NCI-H128 (cell line): ENCODE results near the gene TTC31.
A peak's percentile ranks its signal among the peaks of the same experiment; 100 is the strongest.
"Not testable (repeated sequence)": the region's sequence is repeated elsewhere in the genome, so short reads cannot be mapped to it uniquely, and the experiment has no call there.

ENCODE experiments used
- DNase-seq: peaks from one replicate; lab custom pipeline; 2025; ENCODE audit not compliant: unreplicated experiment; lab: John Stamatoyannopoulos, UW

The TTC31 gene

GRCh38 chr2:74457129-74457548 lies 25.7 kb upstream of the TTC31 start:
- DNase-seq, result peak; percentile 66

GRCh38 chr2:74457549-74458131 lies 25.2 kb upstream of the TTC31 start:
- DNase-seq, result peak; percentile 66

DNA sequence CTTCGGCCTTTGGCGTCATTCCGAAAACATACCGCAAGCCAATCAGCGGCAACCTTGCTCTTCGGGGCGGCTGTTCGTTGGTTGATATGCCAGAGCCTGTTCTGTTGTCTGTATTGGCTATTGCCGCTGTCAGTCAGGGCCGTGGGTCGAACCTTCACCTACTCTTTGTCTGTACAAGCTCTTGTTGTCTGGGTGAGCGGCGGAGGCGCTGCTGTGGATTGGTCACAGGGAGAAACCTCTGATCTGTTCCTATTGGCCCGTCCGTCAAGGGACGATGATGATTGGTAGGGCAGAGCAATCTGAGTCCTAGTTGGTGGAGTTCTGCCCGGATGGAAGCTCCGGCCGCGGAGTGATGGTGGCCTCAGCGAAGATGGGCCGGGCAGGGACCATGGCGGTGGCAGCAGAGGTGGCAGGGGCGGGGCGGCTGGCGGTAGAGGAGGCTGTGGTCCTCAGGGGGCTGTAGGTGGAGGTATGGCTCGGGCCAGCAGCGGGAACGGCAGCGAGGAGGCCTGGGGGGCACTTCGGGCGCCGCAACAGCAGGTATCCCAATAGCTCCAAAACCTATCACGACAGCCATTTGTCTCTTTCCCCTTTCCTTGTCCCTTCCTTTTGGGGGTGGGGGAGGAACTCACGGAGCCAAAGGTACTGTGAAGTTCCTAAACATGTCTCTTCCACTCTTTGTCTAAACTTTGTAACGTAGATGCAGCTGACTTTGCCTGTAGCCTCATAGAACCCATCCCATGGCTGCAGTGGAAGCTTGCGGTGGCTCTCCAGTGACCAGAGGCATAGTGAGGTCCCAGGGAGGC lies 24.5 kb upstream of the TTC31 start, which contains the start of gene WBP1:
TSS of gene WBP1 (plus strand) at position 307 of the 806 bp plus-strand sequence. CDS start at position 472, 165 bp downstream.
- peak; percentile 98 for DNase-seq

DNA sequence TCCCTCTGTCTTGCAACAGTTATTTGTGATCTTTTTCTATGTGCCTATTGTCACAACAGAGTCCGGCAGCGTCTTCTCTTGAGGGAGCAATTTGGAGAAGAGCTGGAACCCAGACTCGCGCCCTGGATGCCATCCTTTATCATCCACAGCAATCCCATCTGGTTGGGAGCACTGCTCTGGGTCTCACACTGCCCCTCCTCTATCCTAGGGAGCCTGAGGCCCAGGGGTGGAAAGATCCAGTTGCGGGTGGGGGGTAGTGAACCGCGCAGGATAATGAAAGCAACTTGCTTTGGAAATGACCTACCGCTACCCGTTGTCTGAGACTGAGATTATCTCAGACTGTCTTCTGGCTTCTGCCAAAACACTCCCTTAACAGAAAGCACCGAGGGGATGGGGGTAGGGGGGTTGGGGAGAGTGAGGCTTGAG lies 23.9 kb upstream of the TTC31 start:
- DNase-seq, result no peak

- DNase-seq, result not testable (repeated sequence)
These were observed 23.3 kb upstream of the TTC31 start for GRCh38 chr2:74459503-74460118.

GRCh38 chr2:74460187-74460586 lies 22.7 kb upstream of the TTC31 start:
- DNase-seq, result not testable (repeated sequence)

DNA sequence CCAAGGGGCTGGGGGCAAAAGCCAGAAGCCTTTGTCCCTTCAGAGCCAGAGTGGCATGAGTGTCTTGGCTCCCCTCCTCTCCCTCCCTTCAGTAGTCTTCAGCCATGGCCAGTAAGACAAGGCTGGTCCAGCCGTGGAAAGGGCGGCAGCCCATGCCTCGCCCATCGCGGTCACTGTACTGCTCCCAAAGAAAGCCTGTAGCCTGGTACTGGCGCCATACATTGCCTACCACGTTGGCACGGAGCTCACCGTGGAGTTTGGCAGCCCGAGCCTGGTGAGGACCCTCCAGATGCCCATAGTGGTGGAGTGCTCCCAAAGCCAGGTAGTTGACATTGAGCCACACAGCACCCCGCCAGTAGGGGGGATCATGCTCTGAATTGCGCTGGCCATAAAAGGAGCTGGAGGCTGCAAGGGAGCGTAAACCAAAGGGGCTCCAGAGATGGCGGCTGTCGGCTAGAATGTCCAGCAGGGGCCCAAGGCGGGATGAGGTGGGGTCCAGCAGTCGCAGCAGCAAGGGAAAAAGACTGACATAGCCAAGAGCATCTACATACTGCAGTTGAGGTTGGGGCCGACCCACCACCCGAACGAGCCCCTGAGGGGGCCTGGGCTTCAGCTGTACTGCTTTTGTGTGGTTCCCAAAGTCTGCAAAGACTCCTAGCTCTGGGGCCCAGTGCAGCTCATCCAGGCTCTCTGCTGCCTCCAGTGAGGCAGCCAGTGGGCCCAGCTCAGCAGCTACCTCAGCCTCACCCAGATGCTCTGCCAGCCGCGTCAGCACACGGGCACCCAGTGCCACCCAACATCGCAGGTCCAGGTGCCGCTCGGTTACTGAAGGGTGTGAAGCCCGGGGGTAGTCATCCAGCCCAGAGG lies 21.5 kb upstream of the TTC31 start:
- no peak for DNase-seq

DNA sequence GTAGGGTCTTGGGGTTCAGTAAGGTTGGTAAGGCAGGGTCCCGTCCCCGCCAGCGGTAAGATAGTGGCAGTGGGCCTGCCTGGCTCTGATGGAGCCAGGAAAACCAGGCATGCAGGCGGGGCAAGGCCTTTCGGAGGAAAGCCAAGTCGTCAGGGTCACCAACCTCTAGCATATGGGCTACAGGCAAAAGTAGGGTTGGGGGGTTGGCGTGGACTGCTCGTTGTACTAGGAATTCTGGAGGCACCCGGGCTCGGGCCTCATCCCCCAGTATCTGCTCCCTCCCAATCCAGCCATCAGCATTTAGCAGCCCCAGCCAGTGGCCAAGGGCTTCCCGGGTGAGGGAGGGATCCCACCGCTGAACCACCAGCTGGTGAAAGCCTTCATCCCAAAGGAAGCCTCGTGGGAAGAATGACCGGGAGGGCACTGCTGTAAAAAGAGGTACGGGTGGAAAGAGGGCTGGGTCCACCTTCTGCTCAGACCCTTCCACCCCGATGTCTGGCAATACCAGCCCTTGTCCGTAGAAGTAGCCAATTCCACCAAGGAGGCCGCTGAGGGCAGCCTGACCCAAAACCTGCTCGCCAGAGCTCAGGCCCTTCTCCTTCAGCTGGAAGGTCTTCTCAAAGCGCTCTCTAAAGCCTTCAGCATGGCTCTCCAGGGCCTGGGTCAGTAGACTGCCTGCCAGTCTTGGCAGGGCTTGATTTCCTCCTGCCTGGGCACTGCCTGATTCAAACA lies 20.7 kb upstream of the TTC31 start:
- no peak for DNase-seq

DNA sequence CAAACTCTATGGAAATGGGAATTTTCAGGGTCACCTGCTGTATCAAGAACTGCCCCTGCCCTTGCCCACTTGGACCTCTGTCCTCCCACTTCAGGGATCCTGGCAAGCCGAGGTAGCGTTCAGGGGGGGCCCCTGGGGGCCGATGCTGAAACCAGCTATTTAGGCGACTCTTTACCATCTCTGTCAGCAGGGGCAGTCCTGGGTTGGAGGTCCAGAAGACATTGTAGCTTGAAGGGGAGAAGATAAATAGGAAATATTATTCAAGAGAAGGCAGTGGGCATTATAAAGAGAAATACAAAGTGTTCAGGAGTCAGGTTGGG lies 20.1 kb upstream of the TTC31 start:
- no peak for DNase-seq

GRCh38 chr2:74464406-74464805 lies 18.5 kb upstream of the TTC31 start:
- DNase-seq, result no peak

- DNase-seq, result not testable (repeated sequence)
These were observed 12.1 kb upstream of the TTC31 start for GRCh38 chr2:74470742-74471141.

GRCh38 chr2:74471332-74472065 lies 11.4 kb upstream of the TTC31 start:
- DNase-seq, result no peak

GRCh38 chr2:74472086-74472944 lies 10.6 kb upstream of the TTC31 start, which contains the start of gene MRPL53:
Gene MRPL53, minus strand, starts transcription at chr2:74472680. Its CDS starts 20 bp downstream, at chr2:74472660.
- DNase-seq, result peak; percentile 84

- DNase-seq, result no peak
These were observed 10.0 kb upstream of the TTC31 start for GRCh38 chr2:74472945-74473258.

DNA sequence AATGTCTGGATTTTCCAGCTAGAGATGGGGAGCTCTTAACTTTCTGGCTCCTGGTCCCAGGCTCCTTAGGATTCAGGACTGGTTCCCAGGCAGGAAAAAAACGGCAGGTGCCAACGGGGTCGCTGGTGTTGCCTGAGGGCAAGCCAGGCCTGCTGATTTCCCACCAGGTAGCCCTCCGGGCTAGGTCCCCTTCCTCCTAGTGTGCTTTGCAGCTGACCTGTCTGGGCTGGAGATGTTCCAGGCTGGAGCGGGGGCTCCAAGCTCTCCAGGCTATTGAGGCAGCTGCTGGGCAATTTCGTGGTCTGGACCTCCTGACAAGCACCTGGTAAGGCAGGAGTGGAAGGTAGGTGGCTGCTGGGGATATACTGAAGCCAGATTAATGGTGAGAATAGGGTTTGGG lies 8.4 kb upstream of the TTC31 start:
- no peak for DNase-seq

GRCh38 chr2:74474899-74475298 lies 8.0 kb upstream of the TTC31 start:
- DNase-seq, result no peak

- DNase-seq, result no peak
These were observed 1.4 kb upstream of the TTC31 start for GRCh38 chr2:74481431-74481830.

DNA sequence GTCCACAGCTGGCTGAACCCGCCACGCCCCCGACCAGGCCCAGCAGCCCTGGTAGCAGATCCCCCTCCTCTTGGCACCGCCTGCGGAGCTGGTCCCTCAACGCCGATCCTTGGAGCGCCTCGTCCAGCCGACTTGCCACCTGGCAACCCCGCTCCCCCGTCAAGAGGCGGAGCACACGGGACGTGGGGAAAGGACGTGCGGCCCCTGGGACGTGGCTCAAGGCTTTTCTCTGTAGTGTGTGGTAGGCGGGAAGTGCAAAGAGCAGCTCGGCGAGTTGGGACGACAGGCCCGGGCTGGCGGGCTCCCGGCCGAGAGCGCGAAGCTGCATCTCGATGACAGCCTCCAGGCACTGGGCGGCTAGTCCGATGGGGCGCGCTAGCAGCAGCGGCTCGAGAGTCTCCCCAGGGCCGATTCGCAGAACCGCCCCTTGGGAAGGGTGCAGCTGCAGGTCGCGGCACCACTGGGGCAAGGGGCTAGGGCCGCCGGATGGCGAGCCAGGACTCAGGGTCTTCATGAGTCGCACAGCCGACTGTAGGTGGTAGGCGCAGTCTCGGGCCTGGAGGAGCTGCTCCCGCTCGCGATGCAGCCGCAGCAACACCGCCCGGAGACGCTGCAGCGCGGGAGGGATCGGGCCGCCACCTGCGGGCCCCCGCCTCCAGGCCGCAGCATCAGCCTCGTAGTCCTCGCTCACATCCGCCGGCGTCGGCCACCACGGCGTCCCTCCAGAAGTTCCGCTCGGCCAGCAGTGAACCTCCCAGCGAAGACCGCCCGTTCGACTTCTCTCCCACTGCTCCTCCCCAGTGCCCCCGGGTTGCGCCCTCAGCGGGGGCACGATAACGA lies 700 bp upstream of the TTC31 start:
- DNase-seq, result peak; percentile 7
